C4-2B (cell line): ENCODE measurements around the gene B3GNT4.

ENCODE experiments used
- ZFX ChIP-seq: fragments of 450-650 bp; IDR thresholded peaks from 2 replicates; pipeline ENCODE4 v1.6.1; 2017
- TF ChIP-seq, protein P1 (sequence below): fragments of 450-650 bp; conservative IDR thresholded peaks from 2 replicates; pipeline ENCODE4 v1.5.1; 2017; ENCODE audit warnings: mild to moderate bottlenecking

DNA sequence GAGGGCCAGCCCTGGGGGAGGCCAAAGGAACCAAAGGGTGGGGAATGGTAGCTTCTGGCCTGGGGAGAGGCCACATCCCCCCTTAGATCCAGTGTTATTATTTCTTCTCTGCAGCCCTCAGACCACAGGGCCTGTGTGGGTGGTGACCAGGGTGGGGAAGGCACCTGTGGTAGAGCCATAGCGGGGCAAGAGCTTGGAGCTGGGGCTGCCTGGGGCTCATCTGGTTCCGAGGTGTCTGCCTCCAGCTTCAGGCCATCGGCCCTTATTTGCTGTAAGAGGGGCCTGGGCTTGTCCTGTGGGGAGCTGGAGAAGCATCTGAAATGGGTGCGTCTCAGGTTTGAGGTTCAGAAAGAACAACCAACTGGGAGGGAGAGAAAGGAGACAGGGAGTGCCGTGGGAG lies 2.1 kb upstream of the B3GNT4 start:
- TF ChIP-seq, protein P1, sequence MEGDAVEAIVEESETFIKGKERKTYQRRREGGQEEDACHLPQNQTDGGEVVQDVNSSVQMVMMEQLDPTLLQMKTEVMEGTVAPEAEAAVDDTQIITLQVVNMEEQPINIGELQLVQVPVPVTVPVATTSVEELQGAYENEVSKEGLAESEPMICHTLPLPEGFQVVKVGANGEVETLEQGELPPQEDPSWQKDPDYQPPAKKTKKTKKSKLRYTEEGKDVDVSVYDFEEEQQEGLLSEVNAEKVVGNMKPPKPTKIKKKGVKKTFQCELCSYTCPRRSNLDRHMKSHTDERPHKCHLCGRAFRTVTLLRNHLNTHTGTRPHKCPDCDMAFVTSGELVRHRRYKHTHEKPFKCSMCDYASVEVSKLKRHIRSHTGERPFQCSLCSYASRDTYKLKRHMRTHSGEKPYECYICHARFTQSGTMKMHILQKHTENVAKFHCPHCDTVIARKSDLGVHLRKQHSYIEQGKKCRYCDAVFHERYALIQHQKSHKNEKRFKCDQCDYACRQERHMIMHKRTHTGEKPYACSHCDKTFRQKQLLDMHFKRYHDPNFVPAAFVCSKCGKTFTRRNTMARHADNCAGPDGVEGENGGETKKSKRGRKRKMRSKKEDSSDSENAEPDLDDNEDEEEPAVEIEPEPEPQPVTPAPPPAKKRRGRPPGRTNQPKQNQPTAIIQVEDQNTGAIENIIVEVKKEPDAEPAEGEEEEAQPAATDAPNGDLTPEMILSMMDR, result no peak
- TF ChIP-seq ZFX, result no peak
